HG03045 (cell line): ENCODE measurements around the gene FCF1.

Experiments
- ATAC-seq: cut with Tn5 transposase; IDR thresholded peaks from one replicate; pipeline ENCODE4 v1.9.1; 2021; ENCODE audit warnings: mild to moderate bottlenecking, moderate library complexity; ENCODE audit not compliant: unreplicated experiment

The FCF1 gene

GRCh38 chr14:74763803-74764531 lies 51.0 kb downstream of the FCF1 start:
- ATAC-seq, result no peak

- ATAC-seq, result no peak
Observed at GRCh38 chr14:74765721-74766120, 52.8 kb downstream of the FCF1 start.

DNA sequence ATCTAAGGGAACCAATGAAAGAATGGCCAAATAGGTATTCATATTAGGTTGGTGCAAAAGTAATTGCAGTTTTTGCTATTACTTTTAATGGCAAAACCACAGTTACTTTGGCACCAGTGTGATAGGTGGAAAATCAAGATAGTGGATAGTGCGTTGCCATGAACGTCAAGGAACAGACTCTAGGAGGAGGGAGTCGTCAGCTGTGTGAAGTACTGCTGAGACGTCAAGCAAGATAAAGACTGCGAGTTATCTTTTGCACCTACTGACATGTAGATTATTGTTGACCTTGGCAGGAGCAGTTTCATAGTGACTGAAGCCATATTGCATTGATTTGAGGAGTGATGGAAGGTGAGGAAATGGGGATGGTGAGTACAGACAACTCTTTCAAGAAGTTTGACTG lies 58.5 kb downstream of the FCF1 start:
- ATAC-seq, result no peak

DNA sequence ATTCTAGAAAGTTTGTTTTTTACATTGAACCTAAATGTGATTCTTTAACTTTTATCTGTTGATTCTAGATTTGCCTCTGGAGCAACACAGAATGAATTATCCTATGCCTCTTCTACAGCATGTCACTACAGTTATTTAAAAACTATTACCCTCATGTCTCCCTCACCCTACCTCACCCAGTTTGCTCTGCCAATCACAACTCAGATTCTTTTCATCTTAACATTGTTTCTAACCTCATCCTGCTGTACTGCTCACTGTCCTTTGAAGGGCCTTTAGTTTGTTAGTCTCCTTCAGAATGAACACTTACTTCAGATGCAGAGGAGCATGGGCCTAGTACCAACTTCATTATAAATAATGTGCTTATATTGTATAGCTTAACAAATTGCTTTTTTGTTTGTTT lies 71.7 kb downstream of the FCF1 start:
- no peak for ATAC-seq

- ATAC-seq, result no peak
Observed at GRCh38 chr14:74785056-74785613, 72.2 kb downstream of the FCF1 start.

DNA sequence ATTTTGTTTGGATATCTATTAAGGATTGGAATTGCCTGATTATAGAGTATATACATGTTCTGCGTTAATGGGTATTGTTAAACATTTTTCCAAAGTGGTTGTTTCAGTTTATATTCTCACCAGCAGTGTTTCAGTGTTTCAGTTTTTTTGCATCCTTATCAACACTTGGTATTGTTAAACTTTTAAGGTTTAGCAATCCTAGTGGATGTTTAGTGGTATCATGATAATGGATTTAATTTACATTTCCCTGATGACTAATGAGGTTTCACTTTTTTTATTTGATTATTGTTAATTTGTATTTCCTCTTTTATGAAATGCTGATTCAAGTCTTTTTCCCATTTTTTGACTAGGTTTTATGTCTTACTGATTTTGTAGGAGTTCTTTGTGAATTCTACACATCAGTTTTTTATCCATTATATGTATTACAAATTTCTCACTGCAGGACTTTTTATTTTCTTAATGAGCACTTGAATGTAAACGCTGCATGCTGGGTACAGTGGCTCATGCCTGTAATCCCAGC lies 73.9 kb downstream of the FCF1 start:
- no peak for ATAC-seq
